GM12865 (cell line): ENCODE results near the gene ODAD3.

Experiments used
- DNase-seq: peaks from one replicate; pipeline ENCODE4 v3.0.0; 2010; ENCODE audit warnings: low read depth
- H3K4me3 ChIP-seq: 2 replicates; pipeline ENCODE4 v1.5.1; 2011; ENCODE audit warnings: mild to moderate bottlenecking, low read depth, low read length, control low read depth
- CTCF ChIP-seq: IDR thresholded peaks from 2 replicates; pipeline ENCODE4 v1.5.1; 2011; ENCODE audit warnings: low read length, control low read depth, low read depth, inconsistent platforms; ENCODE audit not compliant: insufficient read depth; ENCODE audit errors: missing control alignments

Gene ODAD3

GRCh38 chr19:11397089-11397610, 37.8 kb downstream of the ODAD3 start:
- DNase-seq: no peak
- no peak for TF ChIP-seq CTCF
- no peak overlapping the region for H3K4me3 ChIP-seq

DNA sequence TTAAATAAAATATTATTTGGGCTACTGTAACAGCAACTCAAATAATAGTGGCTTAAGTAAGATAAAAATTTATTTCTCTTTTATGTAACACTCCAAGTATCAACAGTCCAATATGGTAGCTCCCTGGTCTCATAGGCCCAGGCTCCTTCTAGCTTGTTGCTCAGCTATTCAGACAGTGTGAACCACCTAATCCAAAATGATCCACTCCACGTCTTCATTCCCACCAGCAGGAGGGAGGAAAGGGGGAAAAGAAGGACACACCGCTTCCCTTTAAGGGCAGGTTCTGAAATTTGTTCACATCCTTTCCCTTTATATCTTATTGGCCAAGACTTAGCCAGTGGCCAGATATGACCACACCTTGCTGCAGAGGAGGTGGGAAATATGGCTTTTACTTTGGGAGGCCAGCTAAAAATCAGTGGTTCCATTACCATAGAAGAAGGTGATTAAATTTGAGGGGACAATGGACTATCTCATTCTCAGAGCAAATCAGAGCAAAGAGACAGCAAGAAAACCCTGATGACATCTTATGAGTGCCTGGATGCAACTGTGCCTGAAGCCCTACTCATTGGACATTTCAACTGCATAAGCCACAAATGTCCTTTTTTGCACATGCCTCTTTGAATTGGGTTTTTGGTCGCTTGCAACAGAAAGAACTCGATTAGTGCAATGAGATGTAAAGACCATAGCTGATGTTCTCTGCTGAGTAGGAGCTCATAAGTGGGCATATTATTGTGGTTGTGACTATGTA, 43.8 kb downstream of the ODAD3 start:
- no peak for DNase-seq
- no peak overlapping the region for H3K4me3 ChIP-seq
- TF ChIP-seq CTCF: no peak

DNA sequence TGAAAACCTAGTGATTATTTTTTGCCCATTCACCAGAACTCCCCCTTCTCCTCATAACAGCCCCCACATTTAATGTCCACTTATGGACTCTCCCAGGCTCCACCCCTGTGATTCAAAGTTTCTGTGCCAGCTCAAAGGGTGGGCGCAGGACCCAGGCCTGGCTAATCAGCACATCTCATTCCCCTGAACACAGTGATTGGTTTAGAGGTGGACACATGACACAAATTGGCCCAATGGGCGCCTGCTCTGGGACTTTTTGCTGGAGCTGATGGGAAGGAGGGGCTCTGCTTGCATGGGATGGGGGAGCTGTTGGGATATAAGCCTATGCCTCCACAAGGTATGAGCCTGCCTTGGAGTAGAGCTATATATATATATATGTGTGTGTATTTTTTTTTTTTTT, 44.6 kb downstream of the ODAD3 start:
- no peak for TF ChIP-seq CTCF
- no peak for DNase-seq
- H3K4me3 ChIP-seq: no peak overlapping the region

DNA sequence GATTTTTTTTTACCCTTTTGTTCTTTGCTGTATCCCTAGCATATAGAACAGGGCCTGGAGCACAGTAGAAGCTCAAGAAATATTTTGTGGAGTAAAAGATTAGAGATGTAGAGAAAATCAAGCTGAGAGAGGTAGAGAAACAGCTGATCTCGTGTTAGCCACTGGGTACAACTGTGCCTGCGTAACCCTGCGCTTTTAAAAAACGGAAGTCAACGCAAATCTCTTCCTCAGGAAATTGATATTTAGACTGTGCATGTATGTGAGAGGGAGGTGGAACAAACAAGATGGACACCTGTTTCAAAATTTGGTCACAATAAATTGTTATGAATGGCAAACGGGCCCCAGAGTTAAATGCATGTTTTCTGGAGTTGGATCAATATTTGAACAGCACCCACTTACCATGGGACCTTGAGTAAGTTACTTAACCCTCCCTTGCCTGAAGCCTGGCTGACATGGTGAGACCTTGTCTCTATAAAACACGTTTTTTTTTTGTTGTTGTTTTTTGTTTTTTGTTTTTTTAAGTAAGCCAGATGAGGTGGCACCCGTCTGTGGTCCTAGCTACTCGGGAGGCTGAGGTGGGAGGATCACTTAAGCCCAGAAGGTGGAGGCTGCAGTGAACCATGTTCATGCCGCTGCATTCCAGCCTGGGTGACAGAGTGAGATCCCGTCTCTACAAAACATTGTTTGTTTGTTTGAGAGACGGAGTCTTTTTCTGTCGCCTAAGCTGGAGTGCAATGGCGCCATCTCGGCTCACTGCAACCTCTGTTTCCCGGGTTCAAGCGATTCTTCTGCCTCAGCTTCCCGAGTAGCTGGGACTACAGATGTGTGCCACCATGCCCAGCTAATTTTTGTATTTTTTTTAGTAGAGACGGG, 47.5 kb downstream of the ODAD3 start:
- no peak for TF ChIP-seq CTCF
- no peak for DNase-seq
- H3K4me3 ChIP-seq: no peak overlapping the region

GRCh38 chr19:11384778-11385129, 50.2 kb downstream of the ODAD3 start:
- no peak overlapping the region for H3K4me3 ChIP-seq
- TF ChIP-seq CTCF: no peak
- DNase-seq: no peak

GRCh38 chr19:11383706-11384048, 51.2 kb downstream of the ODAD3 start:
- no peak overlapping the region for H3K4me3 ChIP-seq
- no peak for DNase-seq
- no peak for TF ChIP-seq CTCF
